CD8-positive, alpha-beta memory T cell (primary cell): ENCODE results near the gene PITPNB. TPM values are rescaled to one million over a fixed set of nuclear protein-coding genes. Genes with fewer than 3 reads are reported as not detected.

Experiments
- CTCF ChIA-PET: fragments of 350-600 bp; sonication (Branson Sonifier 250); formaldehyde crosslinking; loops from one replicate; lab custom pipeline; 2021; ENCODE audit warnings: antibody characterized with exemption; lab: Charles Lee
- POLR2A ChIA-PET: fragments of 350-600 bp; sonication (Branson Sonifier 250); formaldehyde crosslinking; loops from one replicate; lab custom pipeline; 2021; ENCODE audit warnings: antibody characterized with exemption; lab: Charles Lee
- DNase-seq, 5 donors: peaks; one replicate each; pipeline versions ENCODE4 v3.0.0 to v3.0.0-alpha.2; 2020 to 2022; ENCODE audit warnings: mixed read lengths in 1 of 5
- H3K27ac ChIP-seq: one replicate; pipeline ENCODE4 v1.7.0; 2013; ENCODE audit warnings: low read depth, mild to moderate bottlenecking, low read length, moderate library complexity
- H3K27me3 ChIP-seq: 2 replicates; pipeline ENCODE4 v1.7.0; 2013; ENCODE audit warnings: low read length, mild to moderate bottlenecking; ENCODE audit not compliant: insufficient read depth, poor library complexity, severe bottlenecking
- H3K36me3 ChIP-seq: 2 replicates; pipeline ENCODE4 v1.7.0; 2013; ENCODE audit warnings: mild to moderate bottlenecking, low read length, moderate library complexity; ENCODE audit not compliant: insufficient read depth
- H3K4me1 ChIP-seq: 2 replicates; pipeline ENCODE4 v1.7.0; 2013; ENCODE audit warnings: mild to moderate bottlenecking, low read length, moderate library complexity; ENCODE audit not compliant: insufficient read depth
- H3K4me3 ChIP-seq: 2 replicates; pipeline ENCODE4 v1.7.0; 2013; ENCODE audit warnings: mild to moderate bottlenecking, low read length
- H3K9me3 ChIP-seq: 2 replicates; pipeline ENCODE4 v1.7.0; 2013; ENCODE audit warnings: mild to moderate bottlenecking, low read length
- H3K27ac Mint-ChIP-seq, 8 donors: one replicate each; pipeline ENCODE4 v1.8.0; 2020 to 2021; ENCODE audit warnings: mixed read lengths in 8 of 8, mild to moderate bottlenecking in 6 of 8, inconsistent platforms in 3 of 8, moderate library complexity in 3 of 8
- H3K27me3 Mint-ChIP-seq, 2 donors: one replicate each; pipeline ENCODE4 v1.8.0; 2020 to 2021; ENCODE audit warnings: mixed read lengths in 2 of 2, mild to moderate bottlenecking in 1 of 2, moderate library complexity in 1 of 2
- H3K36me3 Mint-ChIP-seq, 3 donors: one replicate each; pipeline ENCODE4 v1.8.0; 2020 to 2021; ENCODE audit warnings: mixed read lengths in 3 of 3, inconsistent platforms in 1 of 3, mild to moderate bottlenecking in 1 of 3
- H3K4me1 Mint-ChIP-seq, 3 donors: one replicate each; pipeline ENCODE4 v1.8.0; 2020 to 2021; ENCODE audit warnings: mixed read lengths in 3 of 3, inconsistent platforms in 1 of 3, mild to moderate bottlenecking in 1 of 3
- H3K4me3 Mint-ChIP-seq, 7 donors: one replicate each; pipeline ENCODE4 v1.8.0; 2020 to 2021; ENCODE audit warnings: mixed read lengths in 7 of 7, mild to moderate bottlenecking in 6 of 7, moderate library complexity in 4 of 7, inconsistent platforms in 2 of 7
- H3K9me3 Mint-ChIP-seq, 5 donors: one replicate each; pipeline ENCODE4 v1.8.0; 2020 to 2022; ENCODE audit warnings: mixed read lengths in 5 of 5, mild to moderate bottlenecking in 3 of 5, moderate library complexity in 2 of 5, inconsistent platforms in 1 of 5
- polyA plus RNA-seq: library from polyadenylated mRNA; unstranded; fragments of 300-500 nt; fragmentation: Illumina TruSeq; gene quantifications from one replicate; pipeline ENCODE4 v1.2.3, GENCODE V29; 2021
- total RNA-seq, 2 experiments: library from RNA; stranded (reverse); gene quantifications; one replicate each; pipeline ENCODE4 v1.2.3, GENCODE V29; 2021

The PITPNB gene
- total and polyA plus RNA-seq, 3 experiments from 2014 or later, result 64.3 to 175 (median 165) TPM

- ChIA-PET POLR2A (no interaction called here), CTCF (no interaction called here)
- no peak overlapping the region for H3K27ac ChIP-seq
- no peaks in the 10 kb centered on the region for H3K27me3 ChIP-seq
- Mint-ChIP-seq H3K27ac (peak overlapping the region in 1 of 8 donors; percentile 58), H3K4me3 (no peak overlapping the region), H3K9me3 (no peaks in the 10 kb centered on the region), H3K36me3 (peaks cover 4 to 86% (median 44%) of the 10 kb centered on the region in 3 donors), H3K27me3 (no peaks in the 10 kb centered on the region), H3K4me1 (peaks cover 13 to 17% (median 15%) of the 10 kb centered on the region in 3 donors)
- H3K36me3 ChIP-seq, result peaks cover 28% of the 10 kb centered on the region
- no peaks in the 10 kb centered on the region for H3K9me3 ChIP-seq
- no peak for DNase-seq
- H3K4me3 ChIP-seq, result no peak overlapping the region
- H3K4me1 ChIP-seq, result no peaks in the 10 kb centered on the region
Measured at GRCh38 chr22:27850000-27850521, 69.0 kb downstream of the PITPNB start.

- ChIA-PET CTCF (no interaction called here), POLR2A (no interaction called here)
- no peak for DNase-seq
- Histone ChIP-seq H3K4me3 (no peak overlapping the region), H3K9me3 (no peaks in the 10 kb centered on the region), H3K27ac (no peak overlapping the region), H3K36me3 (peaks cover 19% of the 10 kb centered on the region), H3K4me1 (no peaks in the 10 kb centered on the region), H3K27me3 (no peaks in the 10 kb centered on the region)
- no peak overlapping the region for H3K4me3 Mint-ChIP-seq
- peak overlapping the region in 3 of 8 donors; percentile 10 to 85 (median 55) for H3K27ac Mint-ChIP-seq
- H3K27me3 Mint-ChIP-seq, result no peaks in the 10 kb centered on the region
- peaks cover 4 to 70% (median 35%) of the 10 kb centered on the region in 3 donors for H3K36me3 Mint-ChIP-seq
- no peaks in the 10 kb centered on the region for H3K9me3 Mint-ChIP-seq
- peaks cover 0 to 1% (median 0%) of the 10 kb centered on the region in 3 donors for H3K4me1 Mint-ChIP-seq
Measured at GRCh38 chr22:27848005-27848404, 71.1 kb downstream of the PITPNB start.

- no peak for DNase-seq
- Histone ChIP-seq H3K36me3 (peaks cover 17% of the 10 kb centered on the region), H3K27ac (no peak overlapping the region), H3K9me3 (no peaks in the 10 kb centered on the region), H3K27me3 (no peaks in the 10 kb centered on the region), H3K4me1 (no peaks in the 10 kb centered on the region), H3K4me3 (no peak overlapping the region)
- no peak overlapping the region for H3K4me3 Mint-ChIP-seq
- peaks cover 4 to 69% (median 33%) of the 10 kb centered on the region in 3 donors for H3K36me3 Mint-ChIP-seq
- CTCF ChIA-PET, result no interaction called here
- POLR2A ChIA-PET, result no interaction called here
- no peaks in the 10 kb centered on the region for H3K27me3 Mint-ChIP-seq
- H3K4me1 Mint-ChIP-seq, result peaks cover 0 to 1% (median 0%) of the 10 kb centered on the region in 3 donors
- no peaks in the 10 kb centered on the region for H3K9me3 Mint-ChIP-seq
- peak overlapping the region in 1 of 8 donors; percentile 64 for H3K27ac Mint-ChIP-seq
Measured at GRCh38 chr22:27846910-27847309, 72.1 kb downstream of the PITPNB start.

- H3K4me3 ChIP-seq, result no peak overlapping the region
- Mint-ChIP-seq H3K27ac (peak overlapping the region in 1 of 8 donors; percentile 24), H3K9me3 (no peaks in the 10 kb centered on the region), H3K4me1 (peaks cover 0 to 1% (median 0%) of the 10 kb centered on the region in 3 donors), H3K4me3 (no peak overlapping the region), H3K27me3 (no peaks in the 10 kb centered on the region), H3K36me3 (peaks cover 5 to 67% (median 29%) of the 10 kb centered on the region in 3 donors)
- ChIA-PET CTCF (no interaction called here), POLR2A (no interaction called here)
- DNase-seq, result no peak
- no peaks in the 10 kb centered on the region for H3K27me3 ChIP-seq
- no peak overlapping the region for H3K27ac ChIP-seq
- peaks cover 11% of the 10 kb centered on the region for H3K36me3 ChIP-seq
- no peaks in the 10 kb centered on the region for H3K4me1 ChIP-seq
- no peaks in the 10 kb centered on the region for H3K9me3 ChIP-seq
Measured at GRCh38 chr22:27846248-27846757, 72.8 kb downstream of the PITPNB start.

GRCh38 chr22:27845644-27846043, 73.4 kb downstream of the PITPNB start:
- H3K9me3 ChIP-seq, result no peaks in the 10 kb centered on the region
- no peak overlapping the region for H3K27ac ChIP-seq
- Mint-ChIP-seq H3K4me3 (no peak overlapping the region), H3K27me3 (no peaks in the 10 kb centered on the region), H3K27ac (peak overlapping the region in 1 of 8 donors; percentile 8), H3K9me3 (no peaks in the 10 kb centered on the region), H3K36me3 (peaks cover 7 to 63% (median 24%) of the 10 kb centered on the region in 3 donors), H3K4me1 (peaks cover 0 to 1% (median 0%) of the 10 kb centered on the region in 3 donors)
- peaks cover 5% of the 10 kb centered on the region for H3K36me3 ChIP-seq
- H3K4me3 ChIP-seq, result no peak overlapping the region
- no peaks in the 10 kb centered on the region for H3K4me1 ChIP-seq
- ChIA-PET CTCF (no interaction called here), POLR2A (no interaction called here)
- no peaks in the 10 kb centered on the region for H3K27me3 ChIP-seq
- no peak for DNase-seq

- no peak for DNase-seq
- ChIA-PET POLR2A (no interaction called here), CTCF (no interaction called here)
- Mint-ChIP-seq H3K36me3 (peaks cover 7 to 58% (median 21%) of the 10 kb centered on the region in 3 donors), H3K27me3 (no peaks in the 10 kb centered on the region), H3K9me3 (no peaks in the 10 kb centered on the region), H3K27ac (peak overlapping the region in 2 of 8 donors; percentile 8 to 38), H3K4me1 (peaks cover 0 to 1% (median 0%) of the 10 kb centered on the region in 3 donors), H3K4me3 (no peak overlapping the region)
- Histone ChIP-seq H3K4me3 (no peak overlapping the region), H3K27ac (no peak overlapping the region), H3K9me3 (no peaks in the 10 kb centered on the region), H3K27me3 (no peaks in the 10 kb centered on the region), H3K36me3 (peaks cover 5% of the 10 kb centered on the region), H3K4me1 (no peaks in the 10 kb centered on the region)
Measured at GRCh38 chr22:27844656-27845591, 74.1 kb downstream of the PITPNB start.

GRCh38 chr22:27844256-27844655, 74.8 kb downstream of the PITPNB start:
- CTCF ChIA-PET, result no interaction called here
- Histone ChIP-seq H3K27ac (no peak overlapping the region), H3K4me1 (no peaks in the 10 kb centered on the region), H3K27me3 (no peaks in the 10 kb centered on the region), H3K9me3 (no peaks in the 10 kb centered on the region), H3K36me3 (peaks cover 5% of the 10 kb centered on the region), H3K4me3 (no peak overlapping the region)
- peaks cover 7 to 53% (median 21%) of the 10 kb centered on the region in 3 donors for H3K36me3 Mint-ChIP-seq
- no peak overlapping the region for H3K4me3 Mint-ChIP-seq
- no peaks in the 10 kb centered on the region for H3K9me3 Mint-ChIP-seq
- H3K27me3 Mint-ChIP-seq, result no peaks in the 10 kb centered on the region
- POLR2A ChIA-PET, result no interaction called here
- H3K4me1 Mint-ChIP-seq, result peaks cover 0 to 1% (median 0%) of the 10 kb centered on the region in 3 donors
- H3K27ac Mint-ChIP-seq, result no peak overlapping the region
- DNase-seq, result no peak

- Mint-ChIP-seq H3K36me3 (peaks cover 8 to 47% (median 22%) of the 10 kb centered on the region in 3 donors), H3K4me1 (peaks cover 0 to 1% (median 0%) of the 10 kb centered on the region in 3 donors), H3K27ac (peak overlapping the region in 1 of 8 donors; percentile 84), H3K4me3 (no peak overlapping the region), H3K9me3 (peaks cover 0 to 2% (median 0%) of the 10 kb centered on the region in 5 donors), H3K27me3 (no peaks in the 10 kb centered on the region)
- DNase-seq, result no peak
- no peak overlapping the region for H3K27ac ChIP-seq
- no peak overlapping the region for H3K4me3 ChIP-seq
- H3K9me3 ChIP-seq, result no peaks in the 10 kb centered on the region
- no peaks in the 10 kb centered on the region for H3K27me3 ChIP-seq
- no peaks in the 10 kb centered on the region for H3K4me1 ChIP-seq
- ChIA-PET POLR2A (no interaction called here), CTCF (no interaction called here)
- peaks cover 5% of the 10 kb centered on the region for H3K36me3 ChIP-seq
Measured at GRCh38 chr22:27843441-27843840, 75.6 kb downstream of the PITPNB start.
